ENCODE data around the gene HNRNPA0.

DNA sequence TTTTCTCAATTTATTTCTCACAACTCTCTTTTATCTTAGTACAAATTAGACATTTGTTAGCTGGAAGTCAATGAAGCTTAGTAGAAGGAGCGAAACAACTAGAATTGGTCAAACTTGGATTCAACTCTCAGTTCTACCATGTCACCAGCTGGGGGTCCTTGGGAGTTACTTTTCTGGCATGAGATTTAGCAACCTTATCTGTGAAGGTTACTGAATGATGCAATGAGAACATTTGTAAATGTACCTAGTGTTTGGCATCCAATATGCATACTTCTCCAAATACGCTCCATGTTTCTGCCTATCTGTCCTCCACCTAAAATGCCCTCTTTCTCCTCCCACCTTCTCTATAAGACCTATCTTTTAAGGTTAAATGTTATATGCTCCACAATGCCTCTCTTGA lies 6.3 kb downstream of the HNRNPA0 start:
- no peak for TF ChIP-seq CTCF (IDR thresholded peaks at IDR 0.05; ENCODE audit: low read depth, low read length)
- TF ChIP-seq EZH2phosphoT487 (IDR thresholded peaks at IDR 0.05; ENCODE audit: low read depth): no peak

All from OCI-LY3 (cell line).